ENCODE data around the gene CDC42SE2. TPM values are rescaled to one million over a fixed set of nuclear protein-coding genes. Genes with fewer than 3 reads are reported as not detected.
A peak's percentile ranks its signal among the peaks of the same experiment; 100 is the strongest.

The CDC42SE2 gene
- total RNA-seq, 2 experiments from 2014 or later: 54.2 to 66.8 TPM

DNA sequence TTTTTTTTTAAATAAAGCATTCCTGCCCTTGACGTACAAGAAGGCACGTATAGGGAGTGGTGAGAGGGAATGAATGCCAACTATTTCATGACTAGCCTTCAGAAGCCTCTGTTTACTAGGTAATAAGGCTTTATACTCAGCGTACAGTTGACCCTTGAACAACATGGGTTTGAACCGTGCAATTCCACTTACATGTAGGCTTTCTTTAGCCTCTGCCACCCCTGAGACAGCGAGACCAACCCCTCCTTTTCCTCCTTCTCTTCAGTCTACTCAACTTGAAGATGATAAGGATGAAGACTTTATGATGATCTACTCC, 22.5 kb downstream of the CDC42SE2 start:
- no peak for TF ChIP-seq EZH2phosphoT487 (IDR thresholded peaks at IDR 0.05; ENCODE audit: borderline replicate concordance, low read depth, low read length)
- TF ChIP-seq CTCF (conservative IDR thresholded peaks at IDR 0.05; ENCODE audit: low read length): no peak
- POLR2A ChIA-PET: interaction anchor here (0.6 to 2.5 kb wide), 7 partner anchors 9 to 279 kb away, joined by 3 to 13 read pairs (median 3); no protein-coding TSS in a partner anchor
- Histone ChIP-seq H3K9me2 (ENCODE audit: insufficient read depth, low read length) (no peaks in the 10 kb centered on the region), H3K4me3 (ENCODE audit: low read depth, low read length, poor library complexity, severe bottlenecking) (no peak overlapping the region), H3K9me3 (ENCODE audit: low read length) (no peaks in the 10 kb centered on the region), H3K36me3 (ENCODE audit: insufficient read depth, low read length) (peaks cover 49% of the 10 kb centered on the region), H3K79me2 (ENCODE audit: insufficient read depth, low read depth, low read length) (peaks cover 98% of the 10 kb centered on the region), H2AFZ (ENCODE audit: low read length) (no peak overlapping the region), H4K20me1 (ENCODE audit: insufficient read depth, low read length) (peaks cover 10% of the 10 kb centered on the region), H3K4me1 (ENCODE audit: insufficient read depth, low read length, poor library complexity, severe bottlenecking) (peaks cover 28% of the 10 kb centered on the region), H3K27ac (ENCODE audit: low read depth, low read length, poor library complexity, severe bottlenecking) (no peak overlapping the region), H3K4me2 (ENCODE audit: low read length) (no peak overlapping the region)
- CTCF ChIA-PET (ENCODE audit: unreplicated experiment): no interaction called here
- intact Hi-C loops (cut with micrococcal nuclease; ENCODE audit: unreplicated experiment): no loop called here
- DNase-seq (ENCODE audit: low spot score): no peak
- BruUV-seq (replicated peaks): no TSS peak

DNA sequence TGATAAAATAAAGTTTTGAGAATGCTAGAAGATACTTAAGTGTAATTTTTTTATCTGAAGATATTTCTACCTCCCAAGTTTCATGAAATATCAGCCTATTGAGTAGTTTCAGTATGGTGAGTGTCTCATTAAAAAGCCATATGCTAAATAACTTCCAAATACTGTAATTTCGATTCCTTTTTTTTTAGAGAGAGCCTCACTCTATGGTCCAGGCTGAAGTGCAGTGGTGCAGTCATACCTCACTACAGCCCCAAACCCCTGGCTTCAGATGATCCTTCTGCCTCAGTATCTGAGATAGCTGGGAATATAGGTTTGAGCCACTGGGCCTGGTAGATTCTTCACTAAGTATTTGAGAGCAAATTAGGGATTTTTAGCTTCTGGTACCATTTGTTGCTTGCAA, 24.5 kb downstream of the CDC42SE2 start:
- ChIA-PET POLR2A (interaction anchor here (0.7 to 0.9 kb wide), 2 partner anchors 11 to 14 kb away, joined by 3 to 5 read pairs; no protein-coding TSS in a partner anchor), CTCF (ENCODE audit: unreplicated experiment) (no interaction called here)
- Histone ChIP-seq H3K4me2 (ENCODE audit: low read length) (peak overlapping the region; percentile 46), H3K9me3 (ENCODE audit: low read length) (no peaks in the 10 kb centered on the region), H4K20me1 (ENCODE audit: insufficient read depth, low read length) (no peaks in the 10 kb centered on the region; the same call in 1 of the 2 replicates), H3K4me3 (ENCODE audit: low read depth, low read length, poor library complexity, severe bottlenecking) (no peak overlapping the region), H3K79me2 (ENCODE audit: insufficient read depth, low read depth, low read length) (peaks cover 98% of the 10 kb centered on the region), H2AFZ (ENCODE audit: low read length) (no peak overlapping the region), H3K9me2 (ENCODE audit: insufficient read depth, low read length) (no peaks in the 10 kb centered on the region), H3K36me3 (ENCODE audit: insufficient read depth, low read length) (peaks cover 44% of the 10 kb centered on the region), H3K4me1 (ENCODE audit: insufficient read depth, low read length, poor library complexity, severe bottlenecking) (peaks cover 18% of the 10 kb centered on the region), H3K27ac (ENCODE audit: low read depth, low read length, poor library complexity, severe bottlenecking) (no peak overlapping the region)
- BruUV-seq (replicated peaks): no TSS peak
- intact Hi-C loops (cut with micrococcal nuclease; ENCODE audit: unreplicated experiment): no loop called here
- no peak for TF ChIP-seq EZH2phosphoT487 (IDR thresholded peaks at IDR 0.05; ENCODE audit: borderline replicate concordance, low read depth, low read length)
- no peak for TF ChIP-seq CTCF (conservative IDR thresholded peaks at IDR 0.05; ENCODE audit: low read length)
- no peak for DNase-seq (ENCODE audit: low spot score)

DNA sequence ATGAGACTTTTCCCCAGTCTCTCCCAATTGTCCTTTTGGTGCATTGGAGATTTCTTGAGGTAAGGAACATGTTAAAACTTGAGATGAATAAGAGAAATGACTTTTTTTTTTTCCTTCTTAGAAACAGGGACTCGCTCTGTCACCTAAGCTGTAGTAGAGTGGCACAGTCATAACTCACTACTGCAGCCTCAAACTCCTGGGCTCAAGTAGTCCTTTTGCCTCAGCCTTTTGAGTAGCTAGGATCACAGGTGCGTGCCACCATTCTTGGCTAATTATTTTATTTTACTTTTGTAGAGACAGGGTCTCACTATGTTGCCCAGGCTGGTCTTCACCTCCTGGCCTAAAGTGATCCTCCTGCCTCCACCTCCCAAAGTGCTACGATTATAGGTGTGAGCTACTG, 25.9 kb downstream of the CDC42SE2 start:
- no peak overlapping the region for H2AFZ ChIP-seq (ENCODE audit: low read length)
- H3K9me2 ChIP-seq (ENCODE audit: insufficient read depth, low read length): no peaks in the 10 kb centered on the region
- H4K20me1 ChIP-seq (ENCODE audit: insufficient read depth, low read length): no peaks in the 10 kb centered on the region; the same call in 1 of the 2 replicates
- peaks cover 50% of the 10 kb centered on the region for H3K36me3 ChIP-seq (ENCODE audit: insufficient read depth, low read length)
- TF ChIP-seq EZH2phosphoT487 (IDR thresholded peaks at IDR 0.05; ENCODE audit: borderline replicate concordance, low read depth, low read length): no peak
- TF ChIP-seq CTCF (conservative IDR thresholded peaks at IDR 0.05; ENCODE audit: low read length): no peak
- intact Hi-C loops (cut with micrococcal nuclease; ENCODE audit: unreplicated experiment): no loop called here
- POLR2A ChIA-PET: interaction anchor here (0.6 to 1.0 kb wide), 8 partner anchors 9 to 699 kb away, joined by 3 to 5 read pairs (median 4); no protein-coding TSS in a partner anchor
- CTCF ChIA-PET (ENCODE audit: unreplicated experiment): interaction anchor here (0.6 kb wide), 1 partner anchor 23 kb away, joined by 3 read pairs; no protein-coding TSS in a partner anchor
- H3K4me2 ChIP-seq (ENCODE audit: low read length): no peak overlapping the region; the same call in 1 of the 2 replicates
- H3K4me1 ChIP-seq (ENCODE audit: insufficient read depth, low read length, poor library complexity, severe bottlenecking): peaks cover 18% of the 10 kb centered on the region
- no TSS peak for BruUV-seq (replicated peaks)
- no peaks in the 10 kb centered on the region for H3K9me3 ChIP-seq (ENCODE audit: low read length)
- no peak overlapping the region for H3K27ac ChIP-seq (ENCODE audit: low read depth, low read length, poor library complexity, severe bottlenecking)
- no peak overlapping the region for H3K4me3 ChIP-seq (ENCODE audit: low read depth, low read length, poor library complexity, severe bottlenecking)
- no peak for DNase-seq (ENCODE audit: low spot score)
- H3K79me2 ChIP-seq (ENCODE audit: insufficient read depth, low read depth, low read length): peaks cover 96% of the 10 kb centered on the region
